ENCODE data around the gene EMX2.
A peak's percentile ranks its signal among the peaks of the same experiment; 100 is the strongest.

EMX2 gene

DNA sequence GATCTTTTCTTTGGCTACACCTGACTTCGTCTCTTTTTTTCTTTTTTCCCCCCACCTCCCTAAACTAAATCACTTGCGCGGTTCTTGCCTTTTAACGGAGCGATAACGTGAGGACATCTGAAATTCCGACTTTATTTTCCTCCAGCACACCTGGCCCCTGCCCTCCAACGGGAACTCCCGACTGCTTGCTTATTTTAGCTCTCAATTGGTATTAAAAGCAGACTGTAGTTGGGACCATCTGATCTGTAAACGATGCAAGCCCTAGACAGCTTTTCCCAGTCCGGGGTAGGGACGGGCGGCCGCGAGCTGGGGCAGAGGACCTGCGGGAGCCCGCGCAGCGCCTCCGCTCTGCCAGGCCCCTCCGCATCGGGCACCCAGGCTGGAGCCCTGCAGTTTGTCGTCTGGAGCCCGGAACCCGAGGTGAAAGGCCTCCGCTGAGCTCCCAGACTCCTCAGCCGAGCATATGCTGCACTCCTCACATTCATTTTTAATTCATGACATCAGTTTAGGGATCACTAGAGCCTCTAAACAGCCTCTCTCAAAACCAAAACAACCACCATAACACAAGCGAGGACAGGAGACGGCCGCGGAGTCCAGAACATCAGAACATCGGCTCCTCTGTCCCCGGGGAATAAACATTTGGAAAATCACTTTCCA, 10.0 kb upstream of the EMX2 start:
- DNase-seq: no peak

DNA sequence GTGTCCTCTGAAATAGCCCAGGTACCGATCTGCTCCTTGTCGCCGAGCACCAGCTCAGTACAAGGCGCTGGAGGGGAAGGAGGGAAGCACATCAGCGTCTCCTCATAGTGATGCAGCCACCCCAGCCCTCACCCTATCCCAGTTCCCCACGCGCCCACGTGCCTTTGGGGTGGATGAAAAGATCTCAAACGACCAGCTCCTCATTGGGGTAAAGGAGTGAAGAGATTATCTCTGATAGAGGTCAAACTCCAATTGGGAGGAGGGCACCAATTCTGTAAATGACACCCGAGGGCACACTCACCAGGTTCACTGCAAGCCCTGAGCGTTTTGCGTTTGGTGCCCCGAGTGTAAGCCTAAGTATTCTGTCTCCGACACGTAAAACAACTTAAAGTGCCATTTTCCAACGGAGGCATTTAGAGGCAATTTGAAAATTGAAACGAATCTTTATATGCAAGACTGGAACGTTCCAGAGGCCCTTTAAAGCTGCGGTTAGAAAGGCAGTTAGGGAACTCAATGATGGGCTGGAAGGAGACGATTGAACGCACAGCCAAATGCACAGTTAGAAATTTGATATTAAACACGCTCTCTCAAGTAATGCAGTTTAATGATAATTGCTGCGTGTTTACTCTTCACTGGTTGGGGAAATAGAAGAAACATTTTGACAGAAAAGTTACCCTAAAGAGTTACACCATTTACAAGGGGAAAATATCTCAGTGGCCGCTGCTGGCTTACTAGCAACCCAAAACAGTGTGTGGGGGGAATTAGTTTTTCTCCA, 8.9 kb upstream of the EMX2 start:
- no peak for DNase-seq

DNA sequence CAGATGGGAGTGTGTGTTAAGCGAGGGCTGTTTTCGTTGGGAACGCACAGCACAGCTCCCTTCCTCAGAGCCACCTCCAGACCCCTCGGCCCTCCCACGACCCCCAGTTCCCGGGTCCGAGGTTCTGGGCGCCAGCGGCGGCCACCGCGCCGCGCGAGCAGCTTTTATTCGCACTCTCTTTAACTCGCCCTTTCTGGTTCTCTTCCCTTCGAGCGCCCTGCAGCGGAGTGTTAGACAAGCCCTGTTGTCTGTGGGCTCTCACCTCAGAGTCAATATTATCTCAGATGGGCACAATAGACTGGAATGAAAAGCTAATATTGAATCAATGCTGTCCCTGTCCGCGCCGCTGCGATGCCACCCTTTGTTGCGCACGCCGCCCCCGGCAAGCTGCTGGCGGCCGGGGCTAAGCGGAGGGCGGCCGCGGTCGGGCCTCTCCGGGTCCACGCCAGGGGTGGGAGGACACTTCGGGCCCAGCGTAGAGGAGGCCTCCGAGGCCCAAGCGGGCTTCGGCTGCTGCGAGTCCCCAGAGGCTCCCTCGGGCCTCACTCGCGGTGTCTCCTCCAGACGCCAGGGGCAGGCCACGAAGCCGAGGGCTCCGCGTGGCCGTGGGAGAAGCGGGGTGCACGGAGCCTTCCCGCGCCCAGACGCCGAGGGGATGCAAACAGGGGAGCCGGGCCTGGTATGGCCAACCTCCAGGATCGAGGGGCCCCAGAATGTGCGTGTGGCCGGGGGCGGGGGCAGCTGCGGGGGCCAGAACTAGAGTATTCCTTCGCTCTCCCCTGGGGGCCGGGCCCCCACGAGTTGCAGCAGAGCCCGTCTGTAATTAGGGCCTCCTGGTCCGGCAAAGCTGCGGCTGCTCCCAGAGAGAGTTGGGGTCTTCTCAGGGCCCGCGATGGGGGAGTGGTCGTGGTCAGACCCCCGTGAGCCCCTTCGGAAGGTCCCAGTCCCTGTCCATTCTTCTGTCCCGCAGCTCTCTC, 7.9 kb upstream of the EMX2 start:
- DNase-seq: no peak

- no peak for DNase-seq
Observed at GRCh38 chr10:117535298-117536071, 7.1 kb upstream of the EMX2 start.

- no peak for DNase-seq
Observed at GRCh38 chr10:117536072-117536865, 6.3 kb upstream of the EMX2 start.

GRCh38 chr10:117536866-117537435, 5.6 kb upstream of the EMX2 start:
- DNase-seq: no peak

DNA sequence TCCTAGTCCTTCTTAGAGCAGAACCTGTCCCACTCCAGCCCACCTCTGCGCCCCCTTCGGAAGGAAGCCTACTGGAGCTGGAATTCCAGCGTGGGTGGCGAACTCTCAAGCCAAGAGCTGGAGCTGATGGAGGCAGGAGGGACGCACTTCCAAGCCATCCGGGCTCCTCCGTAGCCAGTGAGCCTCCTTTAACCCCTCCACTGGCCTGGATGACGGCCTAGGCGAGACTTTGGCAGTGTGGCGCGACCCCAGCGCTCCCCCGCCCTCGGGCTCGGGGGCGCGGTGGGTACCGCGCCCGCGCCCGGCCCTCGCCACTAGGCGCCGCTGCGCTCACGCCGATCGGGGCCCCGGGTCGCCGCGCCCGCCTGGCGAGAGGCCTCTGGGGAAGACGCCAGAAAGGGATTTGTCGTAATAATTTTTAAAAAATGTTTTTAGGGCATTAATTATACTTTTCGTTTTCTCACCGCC, 5.1 kb upstream of the EMX2 start:
- DNase-seq: peak; percentile 32

GRCh38 chr10:117537904-117538524, 4.5 kb upstream of the EMX2 start:
- DNase-seq: peak; percentile 51

DNA sequence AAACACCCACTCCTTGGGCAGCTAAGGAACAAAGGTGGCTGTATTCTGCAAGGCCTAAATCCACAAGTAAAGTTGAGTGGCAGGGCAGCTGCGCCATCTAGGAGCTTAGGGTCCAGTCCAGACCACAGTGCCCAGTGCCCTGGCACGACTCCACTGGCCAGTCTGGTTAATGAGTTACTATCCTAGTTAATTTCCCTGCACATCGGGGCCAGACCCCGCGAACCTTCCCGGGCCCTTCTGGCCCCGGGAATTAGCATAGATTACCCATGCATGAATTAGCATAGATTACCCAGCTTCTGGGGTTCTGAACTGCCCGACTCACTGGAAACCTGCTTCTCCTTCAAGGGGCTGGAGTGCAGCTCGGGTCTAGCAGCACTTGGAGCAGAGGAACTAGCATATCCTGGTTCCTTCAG, 3.2 kb upstream of the EMX2 start:
- DNase-seq: peak; percentile 39

DNA sequence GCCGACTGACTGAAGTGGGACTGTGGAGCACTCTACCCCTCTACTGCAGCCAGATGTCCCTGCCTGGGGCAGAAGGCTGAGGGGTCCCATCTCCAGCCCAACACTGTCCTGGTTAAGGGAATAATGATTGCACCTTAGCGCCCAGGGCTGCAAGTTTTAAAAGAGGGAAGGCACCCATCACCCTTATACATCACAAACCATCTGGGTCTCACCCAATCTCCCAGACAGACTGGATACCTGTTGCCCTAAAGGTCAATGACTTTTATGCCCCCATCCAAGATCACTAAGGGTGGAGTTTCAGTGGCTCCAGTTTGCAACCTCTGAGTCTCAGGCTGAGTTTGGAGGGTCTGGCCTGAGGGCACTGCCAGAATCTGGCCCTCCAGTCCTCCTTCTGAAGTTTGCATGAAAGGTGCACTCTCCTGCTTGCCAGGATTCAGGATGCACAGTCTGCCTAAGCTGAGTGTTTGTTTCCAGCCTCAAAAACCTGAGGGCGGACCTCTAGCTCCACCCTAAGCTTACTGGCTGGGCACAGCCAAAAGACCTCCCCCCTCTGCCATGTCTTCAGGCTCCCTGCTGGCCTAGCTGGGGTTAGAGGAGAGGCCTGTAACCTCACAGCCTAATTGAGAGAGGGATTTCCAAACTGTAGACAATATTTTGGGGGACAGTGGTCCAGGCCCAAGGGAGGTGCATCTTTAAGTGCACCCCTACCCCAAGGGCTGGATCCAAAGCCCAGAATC, 2.5 kb upstream of the EMX2 start:
- DNase-seq: no peak

GRCh38 chr10:117540640-117541404, 1.7 kb upstream of the EMX2 start:
- no peak for DNase-seq

DNA sequence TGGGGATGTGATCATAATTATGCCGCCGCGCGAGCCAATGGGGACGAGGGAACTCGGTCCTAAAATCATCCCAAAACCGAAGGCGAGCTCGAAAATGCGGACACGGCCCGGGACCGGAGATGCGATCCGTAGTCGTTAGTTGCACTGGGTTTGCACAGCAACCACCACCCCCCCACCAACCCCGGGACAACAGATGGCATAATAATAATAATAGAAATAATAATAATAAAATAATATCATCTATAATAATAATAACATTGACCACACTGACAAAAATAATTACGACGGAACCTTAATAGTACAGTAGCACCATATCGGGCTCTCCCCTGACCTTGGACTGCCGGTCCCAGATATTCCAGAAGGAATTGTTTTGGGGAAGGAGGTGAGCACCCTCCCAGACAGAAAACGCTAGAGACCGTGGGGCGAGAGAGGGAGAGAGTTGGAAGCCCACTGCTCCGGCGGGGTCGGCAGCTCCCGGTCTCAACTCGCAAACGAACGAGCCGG, 1.1 kb upstream of the EMX2 start:
- peak; percentile 71 for DNase-seq

DNA sequence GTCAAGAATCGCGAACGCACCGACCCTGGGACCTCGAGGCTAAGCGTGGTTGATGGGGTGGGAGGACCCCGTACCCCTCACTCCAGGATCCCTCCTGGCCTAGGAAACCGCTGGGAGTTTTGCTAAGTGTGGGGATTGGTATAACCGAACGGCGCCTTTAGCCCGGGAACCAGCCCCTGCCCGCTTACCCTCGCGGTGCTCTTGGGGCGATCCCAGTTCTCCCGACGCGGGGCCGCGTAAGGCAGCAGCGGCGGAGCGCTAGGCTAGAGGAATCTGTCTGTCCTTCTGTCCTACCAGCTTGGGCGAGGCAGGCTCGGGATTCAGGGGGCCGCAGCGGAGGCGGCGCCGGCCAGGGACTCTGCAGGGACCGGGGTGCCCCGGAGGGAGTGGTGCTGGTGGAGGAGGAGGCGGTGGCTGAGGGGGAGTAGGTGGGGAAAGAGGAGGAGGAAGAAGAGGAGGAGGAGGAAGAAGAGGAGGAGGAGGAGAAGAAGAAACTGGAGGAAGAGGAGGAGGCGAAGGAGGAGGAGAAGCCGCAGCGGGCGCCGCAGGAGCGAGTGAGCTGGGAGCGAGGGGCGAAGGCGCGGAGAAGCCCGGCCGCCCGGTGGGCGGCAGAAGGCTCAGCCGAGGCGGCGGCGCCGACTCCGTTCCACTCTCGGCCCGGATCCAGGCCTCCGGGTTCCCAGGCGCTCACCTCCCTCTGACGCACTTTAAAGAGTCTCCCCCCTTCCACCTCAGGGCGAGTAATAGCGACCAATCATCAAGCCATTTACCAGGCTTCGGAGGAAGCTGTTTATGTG, 439 bp upstream of the EMX2 start:
- DNase-seq: peak; percentile 92

DNA sequence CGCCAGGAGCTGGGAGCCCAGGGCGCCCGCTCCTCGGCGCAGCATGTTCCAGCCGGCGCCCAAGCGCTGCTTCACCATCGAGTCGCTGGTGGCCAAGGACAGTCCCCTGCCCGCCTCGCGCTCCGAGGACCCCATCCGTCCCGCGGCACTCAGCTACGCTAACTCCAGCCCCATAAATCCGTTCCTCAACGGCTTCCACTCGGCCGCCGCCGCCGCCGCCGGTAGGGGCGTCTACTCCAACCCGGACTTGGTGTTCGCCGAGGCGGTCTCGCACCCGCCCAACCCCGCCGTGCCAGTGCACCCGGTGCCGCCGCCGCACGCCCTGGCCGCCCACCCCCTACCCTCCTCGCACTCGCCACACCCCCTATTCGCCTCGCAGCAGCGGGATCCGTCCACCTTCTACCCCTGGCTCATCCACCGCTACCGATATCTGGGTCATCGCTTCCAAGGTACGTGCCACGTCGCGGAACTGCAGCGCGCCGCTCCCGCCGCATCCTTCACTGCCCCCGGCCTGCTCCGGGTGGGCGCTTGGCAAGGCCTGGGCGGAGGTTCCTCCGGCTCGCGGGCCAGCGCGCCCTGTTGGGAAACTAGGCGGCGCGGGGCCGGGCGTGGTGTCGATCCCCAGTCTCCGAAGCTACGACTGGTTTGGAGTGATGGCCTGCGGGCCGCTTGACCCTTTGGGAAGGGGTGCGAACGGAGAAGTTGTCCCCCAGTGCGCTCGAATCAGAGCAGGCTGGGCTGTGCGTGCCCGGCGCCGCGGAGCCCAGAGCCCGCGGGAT, 868 bp downstream of the EMX2 start:
- peak; percentile 42 for DNase-seq

GRCh38 chr10:117544004-117544701, 1.6 kb downstream of the EMX2 start:
- peak; percentile 29 for DNase-seq

DNA sequence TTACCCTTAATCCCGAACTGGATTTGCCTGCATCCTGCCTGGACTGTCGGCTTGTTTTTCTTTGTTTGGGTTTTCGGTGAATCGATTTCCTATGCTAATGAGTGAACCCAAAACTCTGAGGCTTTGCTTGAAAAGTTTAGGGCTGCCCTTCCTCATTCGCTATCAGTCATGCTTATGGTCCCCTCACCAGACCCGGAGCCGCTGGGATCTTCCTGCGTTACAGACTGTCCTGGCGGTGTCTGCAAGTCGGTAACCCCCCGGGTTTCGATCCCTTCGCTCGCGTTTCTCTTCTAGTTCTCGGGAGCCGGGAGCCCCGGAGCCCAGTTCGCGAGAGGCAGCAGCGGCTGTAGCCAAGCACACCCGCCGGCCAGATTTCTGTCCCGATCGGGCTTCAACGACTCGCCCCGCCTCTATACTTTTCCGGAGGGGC, 2.2 kb downstream of the EMX2 start:
- no peak for DNase-seq

Measured in kidney glomerular epithelial cell (primary cell).